Limb (tissue), 2 donors: ENCODE results near the gene PLCB2.

Source experiments
- DNase-seq, 2 donors: peaks; one replicate each; pipeline ENCODE4 v3.0.0-alpha.2; 2016; ENCODE audit errors: extremely low spot score in 2 of 2

PLCB2 gene

DNA sequence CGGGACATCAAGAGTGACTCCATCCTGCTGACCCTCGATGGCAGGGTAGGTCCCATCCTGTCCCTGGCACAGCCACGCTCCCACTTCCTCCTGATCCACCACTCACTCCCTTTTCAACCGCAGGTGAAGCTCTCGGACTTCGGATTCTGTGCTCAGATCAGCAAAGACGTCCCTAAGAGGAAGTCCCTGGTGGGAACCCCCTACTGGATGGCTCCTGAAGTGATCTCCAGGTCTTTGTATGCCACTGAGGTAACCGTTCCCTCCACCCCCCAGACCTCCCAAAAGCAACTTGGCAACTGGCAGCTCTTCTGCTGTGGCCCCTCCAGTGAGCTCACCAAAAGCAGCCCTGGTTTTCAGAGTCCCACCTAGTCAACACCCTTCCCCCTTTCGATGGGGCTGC, 34.3 kb downstream of the PLCB2 start:
- DNase-seq, result no peak

DNA sequence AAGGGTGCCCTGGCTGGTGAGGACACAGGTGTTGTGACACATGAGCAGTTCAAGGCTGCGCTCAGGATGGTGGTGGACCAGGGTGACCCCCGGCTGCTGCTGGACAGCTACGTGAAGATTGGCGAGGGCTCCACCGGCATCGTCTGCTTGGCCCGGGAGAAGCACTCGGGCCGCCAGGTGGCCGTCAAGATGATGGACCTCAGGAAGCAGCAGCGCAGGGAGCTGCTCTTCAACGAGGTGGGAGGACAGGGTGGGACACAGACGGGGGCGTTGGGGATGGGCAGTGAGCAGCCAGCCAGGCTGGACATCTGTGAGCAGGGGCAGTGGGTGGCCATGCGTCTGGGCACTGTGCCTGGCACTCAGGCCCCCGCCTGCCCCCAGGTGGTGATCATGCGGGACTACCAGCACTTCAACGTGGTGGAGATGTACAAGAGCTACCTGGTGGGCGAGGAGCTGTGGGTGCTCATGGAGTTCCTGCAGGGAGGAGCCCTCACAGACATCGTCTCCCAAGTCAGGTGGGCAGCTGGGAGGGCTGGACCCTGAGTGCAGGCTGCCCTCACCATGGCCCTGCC, 35.2 kb downstream of the PLCB2 start:
- DNase-seq, result no peak

DNA sequence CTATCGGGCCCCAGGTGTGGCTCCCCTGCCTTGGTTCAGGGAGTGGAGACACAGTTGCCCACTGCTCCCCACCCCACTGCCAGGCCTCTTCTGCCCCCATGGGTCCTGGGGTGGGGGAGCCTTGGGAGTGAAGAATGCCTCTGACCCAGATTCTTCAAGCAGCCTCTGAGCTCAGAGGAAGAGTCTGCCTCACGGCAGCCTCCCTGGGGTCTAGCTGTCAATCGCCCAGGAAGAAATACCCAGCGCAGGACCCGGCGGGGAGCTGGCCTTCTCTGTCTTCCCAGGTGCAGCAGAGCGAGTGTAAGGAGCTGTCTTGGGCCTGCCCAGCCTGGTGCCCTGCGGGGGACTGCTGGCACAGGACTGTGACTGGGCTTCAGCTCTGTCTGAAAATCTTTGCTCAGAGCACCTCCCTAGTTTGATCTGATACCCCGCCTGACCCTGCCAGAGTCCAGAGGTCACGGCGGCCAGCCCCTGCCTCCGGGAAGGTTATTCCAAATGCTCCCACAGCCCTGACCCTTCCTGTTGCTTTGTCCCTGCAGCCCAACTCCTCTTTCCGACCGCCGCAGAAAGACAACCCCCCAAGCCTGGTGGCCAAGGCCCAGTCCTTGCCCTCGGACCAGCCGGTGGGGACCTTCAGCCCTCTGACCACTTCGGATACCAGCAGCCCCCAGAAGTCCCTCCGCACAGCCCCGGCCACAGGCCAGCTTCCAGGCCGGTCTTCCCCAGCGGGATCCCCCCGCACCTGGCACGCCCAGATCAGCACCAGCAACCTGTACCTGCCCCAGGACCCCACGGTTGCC, 35.9 kb downstream of the PLCB2 start:
- no peak for DNase-seq

DNA sequence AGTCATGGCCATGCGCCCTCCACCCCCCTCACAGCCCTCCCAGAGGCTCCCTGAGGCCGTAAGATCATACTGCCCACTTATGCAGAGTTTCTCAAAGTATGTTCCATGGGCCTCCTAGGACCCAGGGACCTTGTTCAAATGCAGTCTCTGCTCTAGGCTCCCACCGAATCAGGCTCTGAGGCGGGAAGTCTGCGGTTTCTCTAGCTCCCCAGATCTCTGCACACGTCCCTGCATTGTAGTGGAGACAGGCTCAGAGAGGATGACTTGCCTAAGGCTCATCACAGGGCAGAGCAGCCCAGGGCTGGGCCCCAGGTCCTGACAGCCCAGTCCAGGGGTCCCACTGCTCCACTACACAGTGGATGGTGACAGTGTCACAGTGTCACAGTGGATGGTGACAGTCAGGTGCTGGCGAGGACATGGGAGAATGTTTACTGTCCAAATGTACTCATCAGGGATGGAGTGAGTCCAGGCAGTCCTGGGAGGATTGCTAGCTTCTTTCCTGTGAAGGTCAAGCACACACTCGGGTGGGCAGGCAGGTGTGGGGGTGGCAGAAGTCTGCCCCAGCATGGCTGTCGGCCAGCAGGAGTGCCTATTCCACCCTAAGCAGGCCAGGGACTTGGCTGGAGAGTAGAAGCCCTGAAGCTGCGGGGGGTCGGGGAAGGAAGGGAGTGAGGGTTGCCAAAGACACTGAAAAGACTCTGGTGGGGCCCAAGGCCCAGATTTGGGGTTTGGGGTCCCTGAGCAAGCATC, 37.3 kb downstream of the PLCB2 start:
- DNase-seq, result no peak

DNA sequence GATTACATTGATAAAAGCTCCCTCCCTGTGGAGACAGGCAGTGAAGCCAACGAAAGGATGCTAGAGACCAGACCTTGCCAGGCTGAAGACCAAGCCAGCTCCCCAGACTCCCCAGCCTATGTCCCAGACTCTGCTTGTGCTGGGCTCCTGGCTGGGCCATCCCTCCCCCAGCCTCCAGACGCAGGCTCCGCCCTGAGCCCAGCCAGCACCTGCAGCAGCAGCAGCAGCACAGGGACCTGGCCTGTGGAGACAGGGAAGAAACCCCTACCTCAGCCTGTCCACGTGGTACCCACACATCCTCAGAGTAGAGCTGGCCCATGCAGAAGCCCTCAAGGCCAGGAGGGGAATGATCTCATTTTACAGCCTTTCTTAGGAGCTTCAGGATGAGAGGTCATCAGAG, 38.1 kb downstream of the PLCB2 start:
- no peak for DNase-seq

DNA sequence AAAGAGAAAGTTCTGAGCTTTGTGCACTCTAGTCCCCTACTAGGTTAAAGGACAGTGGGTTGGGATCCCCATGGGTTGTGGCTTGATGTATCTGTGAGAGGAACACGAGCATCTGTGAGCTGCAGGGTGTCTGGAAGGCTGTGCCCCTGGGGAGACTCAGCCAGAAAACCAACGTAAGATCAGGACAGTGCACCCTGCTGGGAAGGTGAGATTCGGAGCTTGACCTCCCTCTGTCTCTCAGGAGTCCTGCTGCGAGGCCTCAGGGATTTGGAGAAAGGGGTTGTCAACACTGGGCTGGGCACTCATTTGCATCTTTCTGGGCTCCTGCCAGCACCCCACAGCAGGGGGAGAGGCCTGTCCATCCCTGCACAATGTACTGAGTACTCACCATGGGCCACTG, 40.1 kb downstream of the PLCB2 start:
- no peak for DNase-seq

DNA sequence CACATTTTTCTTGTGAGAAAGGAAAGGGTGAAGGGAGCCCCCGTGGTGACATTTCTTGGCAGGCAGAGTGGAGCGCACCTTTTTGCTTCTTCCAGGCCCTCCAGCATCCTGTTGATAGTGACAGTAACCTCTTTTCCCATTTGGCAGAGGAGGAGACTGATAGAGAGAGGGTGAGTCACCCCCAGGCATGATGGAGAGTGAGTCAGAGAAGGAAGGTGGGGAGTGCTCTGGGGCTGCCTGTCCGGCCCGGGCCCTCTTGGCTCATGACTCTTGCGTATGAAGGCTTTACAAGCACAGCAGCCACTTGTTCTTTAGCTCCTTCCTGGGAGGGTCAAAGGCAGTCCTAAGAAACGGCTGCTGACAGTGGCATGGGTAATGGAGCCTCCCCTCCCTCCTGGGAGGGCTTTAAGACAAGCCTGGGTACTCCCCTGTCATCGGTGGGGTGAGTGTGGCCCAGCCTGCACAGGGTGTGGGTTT, 40.9 kb downstream of the PLCB2 start:
- no peak for DNase-seq

DNA sequence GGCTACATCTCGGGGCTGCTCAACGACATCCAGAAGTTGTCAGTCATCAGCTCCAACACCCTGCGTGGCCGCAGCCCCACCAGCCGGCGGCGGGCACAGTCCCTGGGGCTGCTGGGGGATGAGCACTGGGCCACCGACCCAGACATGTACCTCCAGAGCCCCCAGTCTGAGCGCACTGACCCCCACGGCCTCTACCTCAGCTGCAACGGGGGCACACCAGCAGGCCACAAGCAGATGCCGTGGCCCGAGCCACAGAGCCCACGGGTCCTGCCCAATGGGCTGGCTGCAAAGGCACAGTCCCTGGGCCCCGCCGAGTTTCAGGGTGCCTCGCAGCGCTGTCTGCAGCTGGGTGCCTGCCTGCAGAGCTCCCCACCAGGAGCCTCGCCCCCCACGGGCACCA, 41.9 kb downstream of the PLCB2 start:
- DNase-seq, result no peak

DNA sequence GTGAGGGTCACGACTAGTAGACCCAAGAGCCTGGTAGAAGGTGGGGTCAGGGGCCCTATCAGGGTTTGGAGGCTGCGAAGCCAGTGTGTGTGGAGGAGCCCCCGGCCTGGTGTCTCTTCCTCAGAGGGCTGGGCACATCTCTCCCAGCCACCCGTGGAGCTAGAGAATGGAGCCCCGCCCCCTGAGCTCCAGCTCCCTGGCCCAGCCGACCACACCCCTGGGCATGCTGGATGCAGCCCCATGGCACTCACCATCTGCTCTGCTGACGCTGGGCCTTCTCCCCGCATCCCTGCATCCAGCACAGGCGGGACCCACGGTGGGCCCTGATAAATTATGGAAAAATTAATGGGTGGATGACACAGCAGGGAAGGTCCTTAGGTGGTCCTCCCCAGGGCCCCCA, 42.4 kb downstream of the PLCB2 start:
- DNase-seq, result no peak

DNA sequence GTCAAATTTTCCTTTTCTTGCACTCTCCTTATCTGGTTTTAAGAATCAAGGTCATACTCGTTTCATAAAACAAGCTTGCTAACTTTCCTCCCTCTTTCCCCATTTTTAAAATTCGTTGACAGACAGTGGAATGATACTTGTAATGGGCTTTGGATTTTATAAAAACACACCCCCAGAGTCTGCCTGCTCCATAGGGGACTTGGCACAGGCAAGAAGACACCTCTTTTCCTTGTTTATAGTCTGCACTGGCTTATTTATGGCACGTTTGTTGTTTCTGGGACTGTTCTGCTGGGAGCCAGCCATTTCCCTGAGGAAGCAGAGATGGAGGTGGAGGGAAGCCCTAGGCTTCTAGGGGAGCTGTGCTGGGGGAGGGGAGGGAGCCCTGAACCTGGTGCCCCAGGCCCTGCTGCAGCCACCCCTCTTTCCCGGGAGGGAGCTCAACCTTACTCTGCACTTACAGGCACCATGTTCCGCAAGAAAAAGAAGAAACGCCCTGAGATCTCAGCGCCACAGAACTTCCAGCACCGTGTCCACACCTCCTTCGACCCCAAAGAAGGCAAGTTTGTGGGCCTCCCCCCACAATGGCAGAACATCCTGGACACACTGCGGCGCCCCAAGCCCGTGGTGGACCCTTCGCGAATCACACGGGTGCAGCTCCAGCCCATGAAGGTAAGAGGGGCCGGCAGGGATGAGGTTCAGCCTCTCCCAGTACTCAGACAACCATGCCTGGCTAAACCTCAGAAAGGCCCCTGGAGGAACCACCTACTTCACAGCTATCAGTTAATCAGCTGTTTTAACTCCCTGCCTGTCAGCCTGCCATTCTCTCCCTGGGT, 43.2 kb downstream of the PLCB2 start:
- DNase-seq, result no peak

DNA sequence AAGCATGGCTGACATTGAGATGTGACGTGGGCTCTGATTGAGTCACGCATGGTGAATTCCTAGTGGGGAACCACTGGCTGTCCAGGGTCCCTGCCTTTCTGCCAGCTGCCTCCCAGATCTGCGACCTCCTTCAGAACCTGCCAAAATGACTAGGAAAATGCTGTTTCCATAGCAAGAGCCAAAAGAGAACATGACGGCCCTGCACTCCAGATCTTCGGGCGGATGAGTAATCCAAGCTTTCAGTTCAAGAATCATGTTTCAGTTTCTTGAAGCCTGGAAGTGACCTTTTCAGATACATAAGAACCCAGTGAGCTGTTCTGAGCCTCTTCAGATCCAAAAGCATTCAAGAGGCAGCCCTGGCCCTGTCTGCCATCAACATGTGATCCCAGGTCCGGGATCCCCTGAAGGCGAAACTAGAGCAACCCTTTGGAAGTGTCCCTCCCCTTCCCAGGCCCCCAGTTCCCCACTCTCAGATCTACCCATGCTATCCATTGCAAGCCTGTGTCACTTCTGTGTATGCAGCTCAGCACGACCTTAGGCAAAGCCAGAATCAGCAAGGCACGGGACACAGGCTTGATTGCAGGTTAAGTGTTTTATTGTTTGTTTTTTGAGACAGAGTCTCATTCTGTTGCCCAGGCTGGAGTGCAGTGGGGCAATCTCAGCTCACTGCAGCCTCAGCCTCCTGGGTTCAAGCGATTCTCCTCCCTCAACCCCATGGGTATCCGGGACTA, 44.5 kb downstream of the PLCB2 start:
- DNase-seq, result no peak

DNA sequence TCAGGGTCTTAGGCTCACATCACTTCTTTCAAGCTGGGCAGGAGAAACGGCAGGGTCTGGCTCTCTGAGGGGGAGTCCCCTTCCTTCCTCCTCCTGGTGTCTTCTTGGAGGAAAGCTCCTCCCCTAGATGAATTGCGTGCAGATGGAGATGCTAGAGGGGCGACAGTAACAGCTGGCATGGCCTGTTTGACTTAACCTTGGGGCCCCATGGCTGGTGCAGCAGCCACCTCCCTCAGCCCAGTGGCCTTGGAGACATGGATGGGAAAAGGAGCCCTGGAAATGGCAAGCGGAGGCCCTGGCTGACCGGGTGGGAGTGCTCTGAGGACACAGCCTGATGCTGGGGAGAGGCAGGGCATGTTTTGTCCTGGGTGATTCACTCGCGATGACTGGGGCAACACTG, 48.7 kb downstream of the PLCB2 start:
- no peak for DNase-seq

DNA sequence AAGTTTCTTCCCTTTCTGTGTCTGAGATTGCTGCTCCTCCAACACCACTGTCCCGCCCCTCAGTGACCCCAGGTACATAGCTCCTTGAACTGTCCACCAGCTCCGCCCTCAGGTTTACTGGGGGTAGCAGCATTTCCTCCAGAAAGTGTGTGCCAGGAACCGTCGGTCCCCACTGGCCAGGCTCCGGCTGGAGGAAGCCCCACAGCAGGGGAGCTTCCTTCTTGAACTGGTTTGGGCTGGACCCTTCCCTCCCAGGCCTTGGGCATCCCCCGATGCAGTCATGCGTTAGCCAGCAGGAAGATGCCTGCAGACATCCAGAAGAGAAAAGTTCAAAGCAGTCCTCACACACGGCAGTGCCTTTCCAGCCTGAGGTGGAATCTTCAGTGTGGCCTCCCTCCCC, 49.2 kb downstream of the PLCB2 start:
- no peak for DNase-seq

DNA sequence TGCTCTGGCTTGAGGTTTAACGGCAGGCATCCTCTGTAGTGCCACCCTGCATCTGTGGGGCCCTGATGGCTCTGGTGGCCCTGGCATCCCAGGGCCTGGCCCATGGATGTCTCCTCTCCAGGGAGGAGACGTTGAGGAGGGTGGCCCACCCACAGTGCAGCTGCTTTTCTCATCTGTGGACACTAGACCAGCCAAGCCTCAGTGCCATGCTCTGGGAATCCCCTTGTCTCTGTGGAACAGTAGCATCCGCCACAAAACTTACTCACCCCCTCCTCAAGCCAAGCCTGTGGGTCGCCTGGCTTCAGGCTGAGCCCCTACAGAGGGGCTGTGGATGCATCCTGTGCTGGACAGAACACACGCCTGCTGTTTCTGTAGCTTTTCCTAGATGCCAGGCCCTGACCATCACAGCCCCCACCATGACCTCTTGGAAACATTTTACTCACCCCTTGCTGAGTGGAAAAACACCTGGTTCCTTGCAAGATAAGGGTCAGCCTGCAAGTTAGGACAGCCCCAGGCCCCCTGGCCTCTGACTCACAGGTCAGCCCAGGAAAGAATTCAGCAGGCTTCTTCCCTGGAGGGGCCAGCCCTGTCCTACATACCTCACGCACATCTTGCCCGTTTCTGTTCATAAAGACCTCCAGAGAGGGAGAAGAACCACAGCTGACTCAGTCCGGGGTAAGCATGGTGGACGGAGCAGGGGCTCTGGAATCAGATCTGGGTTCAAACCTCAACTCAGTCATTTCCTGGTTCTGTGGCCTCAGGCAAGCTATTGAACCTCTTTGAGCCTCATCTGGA, 49.9 kb downstream of the PLCB2 start:
- no peak for DNase-seq

DNA sequence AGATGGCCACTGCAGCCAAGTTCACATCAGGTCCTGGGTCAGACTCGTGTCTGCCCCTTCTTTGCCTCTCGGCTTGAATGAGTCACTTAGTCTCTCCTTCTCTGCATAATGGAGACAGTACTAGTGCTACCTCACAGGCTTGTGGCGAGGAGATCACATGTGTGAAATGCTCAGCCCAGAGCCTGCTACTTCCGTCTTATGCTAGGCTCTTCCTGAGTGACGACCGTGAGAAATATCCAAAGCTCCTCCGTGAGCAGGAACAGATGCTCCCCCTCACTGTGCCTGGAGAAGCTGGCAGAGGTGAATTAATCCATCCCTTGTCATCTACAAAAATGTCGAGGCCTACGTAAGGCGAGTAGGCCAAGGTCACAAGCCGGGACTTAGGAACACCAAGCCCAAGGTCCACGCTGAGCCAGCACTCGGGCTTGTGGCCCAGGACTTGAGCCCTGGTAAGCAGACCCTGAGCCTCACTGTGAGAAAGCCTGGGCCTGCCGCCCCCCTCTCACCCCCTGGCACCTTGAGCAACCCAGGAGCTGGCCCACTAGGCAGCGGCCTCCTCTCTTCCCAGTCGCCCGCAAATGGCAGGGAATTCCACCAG, 51.0 kb downstream of the PLCB2 start:
- DNase-seq, result no peak

DNA sequence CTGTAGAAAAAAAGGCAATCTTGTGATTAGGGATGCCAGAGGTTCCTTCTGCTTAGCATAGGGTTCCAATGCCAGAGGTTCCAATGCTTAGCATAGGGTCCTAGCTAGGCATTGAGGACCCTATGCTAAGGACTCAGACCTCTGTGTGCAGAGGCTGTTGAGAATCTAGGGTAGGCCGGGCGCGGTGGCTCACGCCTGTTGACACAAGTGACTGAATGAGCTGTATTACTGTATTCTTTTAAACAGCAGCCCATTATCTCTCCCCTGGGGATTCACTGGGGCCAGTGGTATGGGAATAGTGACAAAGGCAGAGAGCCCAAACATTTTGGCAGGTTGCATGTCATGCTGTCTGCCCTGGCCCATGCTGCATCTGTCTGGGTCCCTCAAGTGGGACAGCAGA, 52.7 kb downstream of the PLCB2 start:
- DNase-seq, result no peak

DNA sequence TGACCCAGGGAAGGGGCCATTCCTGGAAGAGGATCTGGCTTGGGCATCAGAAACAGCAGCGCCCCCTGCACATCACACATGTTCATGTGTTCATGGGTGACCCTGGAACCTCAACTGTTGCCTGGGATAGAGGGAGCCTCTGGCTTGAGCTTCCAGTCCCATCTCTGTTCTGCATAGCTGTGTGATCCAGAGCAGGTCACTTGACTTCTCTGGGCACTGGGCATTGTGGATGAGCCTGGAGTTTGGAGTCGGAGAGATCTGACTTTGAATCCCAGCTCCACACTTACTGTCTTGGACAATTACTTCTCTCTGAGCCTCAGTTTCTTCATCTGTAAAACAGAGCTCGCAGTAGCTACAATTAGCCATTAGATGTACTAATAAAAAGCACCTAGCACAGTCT, 53.3 kb downstream of the PLCB2 start:
- no peak for DNase-seq

DNA sequence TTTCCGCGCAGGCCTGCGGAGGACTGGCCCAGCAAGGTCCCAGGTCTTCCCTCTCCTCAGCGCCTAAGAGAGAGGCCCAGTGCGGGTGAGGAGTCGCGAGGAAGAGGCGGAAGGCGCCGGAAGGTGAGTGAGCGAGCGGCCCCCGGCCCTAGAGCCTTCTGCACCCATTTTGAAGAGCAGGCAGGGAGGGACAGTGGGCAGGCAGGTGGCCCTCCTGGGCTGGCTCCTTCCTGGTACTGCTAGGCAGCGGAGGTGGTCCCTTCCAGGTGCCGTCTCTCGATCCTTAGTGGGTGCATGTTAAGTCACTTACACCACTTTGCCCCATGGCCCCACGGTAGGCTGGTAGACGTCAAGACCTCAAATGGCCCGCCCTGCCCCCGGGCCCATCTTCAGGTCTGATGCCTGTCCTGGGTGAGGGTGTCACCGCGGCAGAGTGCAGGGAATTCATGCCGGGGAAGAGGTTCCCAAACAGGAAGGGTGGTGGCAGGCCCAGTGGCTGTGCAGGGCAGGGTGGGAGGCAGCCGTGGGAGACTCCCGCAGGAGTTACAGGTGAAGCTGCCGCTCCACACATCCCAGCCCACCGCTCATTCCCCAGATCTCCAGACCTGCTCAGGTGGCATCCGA, 54.5 kb downstream of the PLCB2 start:
- no peak for DNase-seq

DNA sequence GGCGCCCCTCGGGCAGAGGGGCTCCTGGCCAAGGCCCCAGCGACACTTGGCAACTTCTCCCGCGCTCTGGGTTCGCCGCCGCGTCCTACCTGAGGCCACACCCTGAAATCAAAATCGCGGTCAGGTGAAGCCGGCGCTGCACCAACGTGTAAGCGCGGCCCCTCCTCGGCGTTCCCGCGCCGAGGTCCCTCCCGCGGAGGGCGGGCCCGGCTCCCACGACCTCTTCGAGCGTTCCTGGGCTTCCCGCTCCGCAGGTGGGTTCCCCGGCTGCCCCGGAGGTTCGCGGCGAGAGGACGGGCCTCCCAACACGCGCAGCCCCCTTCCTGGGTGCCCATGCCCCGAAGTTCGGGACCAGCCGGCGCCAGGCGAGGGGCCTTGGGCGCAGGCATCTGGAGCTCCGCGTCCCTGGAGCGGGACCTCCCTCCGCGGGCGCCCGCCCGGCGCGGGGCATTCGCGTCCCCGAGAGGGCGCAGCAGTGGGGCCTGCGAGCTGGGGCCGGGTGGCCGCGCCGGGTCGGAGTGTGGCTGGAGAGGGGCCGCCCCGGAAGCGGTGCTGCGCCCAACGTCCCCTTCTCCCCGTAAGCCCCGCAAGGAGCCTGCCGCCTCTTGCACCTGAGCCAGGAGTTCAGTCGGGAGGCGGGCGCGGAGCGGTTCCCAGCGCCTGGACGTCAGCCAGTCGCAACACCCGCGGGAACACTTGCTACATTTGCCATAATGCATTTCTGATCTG, 55.1 kb downstream of the PLCB2 start:
- peak in 1 of 2 donors; percentile 69 for DNase-seq
